ENCODE data around the gene KRTAP4-4. TPM values are rescaled to one million over a fixed set of nuclear protein-coding genes. Genes with fewer than 3 reads are reported as not detected.

Gene KRTAP4-4
- total RNA-seq, 2 donors from 2014 or later = not detected

DNA sequence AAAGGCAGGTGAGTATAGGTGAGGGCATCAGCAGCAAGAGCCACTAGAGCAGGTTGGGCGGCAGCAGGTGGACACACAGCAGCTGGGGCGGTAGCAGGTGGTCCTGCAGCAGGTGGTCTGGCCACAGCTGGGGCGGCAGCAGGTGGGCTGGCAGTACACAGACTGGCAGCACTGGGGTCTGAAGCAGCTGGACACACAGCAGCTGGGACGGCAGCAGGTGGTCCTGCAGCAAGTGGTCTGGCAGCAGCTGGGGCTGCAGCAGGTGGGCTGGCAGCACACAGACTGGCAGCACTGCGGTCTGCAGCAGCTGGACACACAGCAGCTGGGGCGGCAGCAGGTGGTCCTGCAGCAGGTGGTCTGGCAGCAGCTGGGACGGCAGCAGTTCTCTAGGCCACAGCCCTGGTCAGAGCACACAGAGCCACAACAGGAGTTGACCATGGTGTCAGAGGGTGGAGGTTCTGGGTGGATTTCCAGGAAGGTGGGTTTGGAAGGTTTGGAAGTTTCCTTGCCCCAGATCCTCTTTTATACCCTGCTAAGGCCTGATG is 17.3 kb upstream of the KRTAP4-4 start, which contains the start of gene KRTAP4-2:
Gene KRTAP4-2, minus strand, starts transcription at position 495 of the 545 bp plus-strand sequence. Its CDS starts 57 bp downstream, at position 438.
- Histone ChIP-seq H3K4me1 (replicated peaks) (no peaks in the 10 kb centered on the region), H3K9me3 (no peaks in the 10 kb centered on the region), H3K27me3 (replicated peaks; ENCODE audit: insufficient read depth) (no peaks in the 10 kb centered on the region), H3K36me3 (no peaks in the 10 kb centered on the region), H3K27ac (no peak within 1 kb of the TSS), H3K4me3 (no peak within 1 kb of the TSS)
- intact Hi-C loops (cut with DNase I) = no loop called here
- 96% methylated on average over 7 of the region's 7 CpGs for WGBS
- TF ChIP-seq POLR2A (IDR thresholded peaks at IDR 0.05) (no peak), POLR2AphosphoS5 (IDR thresholded peaks at IDR 0.05) (no peak)
- TF ChIP-seq, protein P1, sequence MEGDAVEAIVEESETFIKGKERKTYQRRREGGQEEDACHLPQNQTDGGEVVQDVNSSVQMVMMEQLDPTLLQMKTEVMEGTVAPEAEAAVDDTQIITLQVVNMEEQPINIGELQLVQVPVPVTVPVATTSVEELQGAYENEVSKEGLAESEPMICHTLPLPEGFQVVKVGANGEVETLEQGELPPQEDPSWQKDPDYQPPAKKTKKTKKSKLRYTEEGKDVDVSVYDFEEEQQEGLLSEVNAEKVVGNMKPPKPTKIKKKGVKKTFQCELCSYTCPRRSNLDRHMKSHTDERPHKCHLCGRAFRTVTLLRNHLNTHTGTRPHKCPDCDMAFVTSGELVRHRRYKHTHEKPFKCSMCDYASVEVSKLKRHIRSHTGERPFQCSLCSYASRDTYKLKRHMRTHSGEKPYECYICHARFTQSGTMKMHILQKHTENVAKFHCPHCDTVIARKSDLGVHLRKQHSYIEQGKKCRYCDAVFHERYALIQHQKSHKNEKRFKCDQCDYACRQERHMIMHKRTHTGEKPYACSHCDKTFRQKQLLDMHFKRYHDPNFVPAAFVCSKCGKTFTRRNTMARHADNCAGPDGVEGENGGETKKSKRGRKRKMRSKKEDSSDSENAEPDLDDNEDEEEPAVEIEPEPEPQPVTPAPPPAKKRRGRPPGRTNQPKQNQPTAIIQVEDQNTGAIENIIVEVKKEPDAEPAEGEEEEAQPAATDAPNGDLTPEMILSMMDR (IDR thresholded peaks at IDR 0.05) = no peak
- DNase-seq (ENCODE audit: low spot score) = no peak

DNA sequence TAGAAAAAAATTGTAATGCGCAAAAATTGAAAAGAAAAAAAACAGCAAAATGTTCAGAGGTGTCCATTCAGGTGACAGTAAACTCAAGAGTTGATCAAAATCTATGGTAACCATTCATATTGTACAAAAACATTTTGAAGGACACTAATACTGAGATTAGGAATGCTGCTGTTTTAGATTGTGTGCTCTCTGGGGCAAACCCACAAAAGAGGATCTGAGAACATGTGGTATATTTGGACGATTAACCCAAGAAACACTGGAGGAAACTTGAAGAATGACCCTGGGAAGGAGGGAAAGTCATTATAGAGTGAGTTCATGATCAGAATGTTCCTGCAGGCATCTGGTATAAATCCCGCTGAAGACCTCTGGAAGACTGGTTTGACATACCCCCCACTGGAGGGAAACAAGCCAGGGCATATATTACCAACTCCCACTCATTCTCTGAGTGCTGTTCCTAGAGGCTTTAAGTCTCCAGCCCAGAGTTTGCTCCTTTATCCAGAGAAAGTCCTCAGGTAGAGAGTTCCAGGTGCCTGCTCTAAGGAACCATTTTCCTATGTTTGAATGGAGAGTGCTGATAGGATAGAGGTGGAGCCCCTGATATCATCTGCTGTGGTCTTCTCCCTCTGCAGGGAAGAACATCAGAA is 16.3 kb upstream of the KRTAP4-4 start:
- no peak for DNase-seq (ENCODE audit: low spot score)
- 83% methylated on average over 3 of the region's 3 CpGs for WGBS
- intact Hi-C loops (cut with DNase I) = no loop called here
- Histone ChIP-seq H3K4me3 (no peak overlapping the region), H3K27ac (no peak overlapping the region), H3K4me1 (replicated peaks) (no peaks in the 10 kb centered on the region), H3K9me3 (no peaks in the 10 kb centered on the region), H3K36me3 (no peaks in the 10 kb centered on the region), H3K27me3 (replicated peaks; ENCODE audit: insufficient read depth) (no peaks in the 10 kb centered on the region)
- TF ChIP-seq, protein P1 (IDR thresholded peaks at IDR 0.05) = no peak
- TF ChIP-seq POLR2AphosphoS5 (IDR thresholded peaks at IDR 0.05) (no peak), POLR2A (IDR thresholded peaks at IDR 0.05) (no peak)

DNA sequence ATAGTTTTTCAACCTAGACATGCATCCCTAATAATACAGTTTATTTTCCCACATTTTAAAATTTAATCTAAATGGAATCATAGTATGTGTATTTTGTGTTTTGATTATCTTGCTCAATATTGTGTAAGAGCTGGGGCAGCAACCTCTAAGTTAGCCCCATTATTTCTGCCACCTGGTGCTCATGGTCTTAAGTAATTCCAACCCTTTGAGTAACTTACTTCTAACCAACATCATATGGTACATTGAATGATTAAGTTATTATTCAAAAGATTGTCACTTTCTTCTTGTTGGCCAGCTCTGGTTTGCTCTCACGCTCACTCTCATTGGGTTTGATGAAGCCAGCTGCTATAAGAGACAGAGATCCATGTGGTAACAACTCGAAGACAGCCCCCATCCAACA is 11.3 kb upstream of the KRTAP4-4 start:
- Histone ChIP-seq H3K27me3 (replicated peaks; ENCODE audit: insufficient read depth) (no peaks in the 10 kb centered on the region), H3K27ac (no peak overlapping the region), H3K9me3 (no peaks in the 10 kb centered on the region), H3K4me1 (replicated peaks) (no peaks in the 10 kb centered on the region), H3K4me3 (no peak overlapping the region), H3K36me3 (no peaks in the 10 kb centered on the region)
- 89% methylated on average over 2 of the region's 2 CpGs for WGBS
- intact Hi-C loops (cut with DNase I) = no loop called here
- TF ChIP-seq POLR2AphosphoS5 (IDR thresholded peaks at IDR 0.05) = no peak
- TF ChIP-seq POLR2A (IDR thresholded peaks at IDR 0.05) = no peak
- TF ChIP-seq, protein P1 (IDR thresholded peaks at IDR 0.05) = no peak
- DNase-seq (ENCODE audit: low spot score) = no peak

DNA sequence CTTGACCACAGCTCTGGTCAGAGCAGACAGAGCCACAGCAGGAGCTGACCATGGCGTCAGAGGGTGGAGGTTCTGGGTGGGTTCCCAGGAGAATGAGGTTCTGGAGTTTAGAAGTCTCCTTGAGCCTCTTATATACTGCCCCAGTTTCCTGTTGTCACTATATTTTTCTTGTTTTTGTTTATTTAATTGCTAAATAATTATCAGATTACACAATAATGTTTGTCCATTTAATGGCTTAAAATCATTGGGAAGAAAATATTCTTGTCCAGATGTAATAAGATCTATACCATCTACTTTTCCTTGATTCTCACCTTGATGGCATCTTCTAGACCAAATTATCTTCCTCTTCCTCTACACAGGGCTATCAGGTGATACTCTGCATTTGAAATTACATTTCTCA is 7.6 kb upstream of the KRTAP4-4 start, which contains the start of gene KRTAP4-3:
Gene KRTAP4-3, minus strand, starts transcription at position 101 of the 400 bp plus-strand sequence. Its CDS starts 49 bp downstream, at position 52.
- intact Hi-C loops (cut with DNase I) = no loop called here
- H3K27me3 ChIP-seq (replicated peaks; ENCODE audit: insufficient read depth) = no peaks in the 10 kb centered on the region
- H3K4me1 ChIP-seq (replicated peaks) = no peaks in the 10 kb centered on the region
- 64% methylated on average over 1 of the region's 1 CpG for WGBS
- H3K27ac ChIP-seq = no peak within 1 kb of the TSS
- TF ChIP-seq POLR2A (IDR thresholded peaks at IDR 0.05) (no peak), POLR2AphosphoS5 (IDR thresholded peaks at IDR 0.05) (no peak)
- TF ChIP-seq, protein P1 (IDR thresholded peaks at IDR 0.05) = no peak
- DNase-seq (ENCODE audit: low spot score) = no peak
- H3K36me3 ChIP-seq = no peaks in the 10 kb centered on the region
- no peak within 1 kb of the TSS for H3K4me3 ChIP-seq
- no peaks in the 10 kb centered on the region for H3K9me3 ChIP-seq

DNA sequence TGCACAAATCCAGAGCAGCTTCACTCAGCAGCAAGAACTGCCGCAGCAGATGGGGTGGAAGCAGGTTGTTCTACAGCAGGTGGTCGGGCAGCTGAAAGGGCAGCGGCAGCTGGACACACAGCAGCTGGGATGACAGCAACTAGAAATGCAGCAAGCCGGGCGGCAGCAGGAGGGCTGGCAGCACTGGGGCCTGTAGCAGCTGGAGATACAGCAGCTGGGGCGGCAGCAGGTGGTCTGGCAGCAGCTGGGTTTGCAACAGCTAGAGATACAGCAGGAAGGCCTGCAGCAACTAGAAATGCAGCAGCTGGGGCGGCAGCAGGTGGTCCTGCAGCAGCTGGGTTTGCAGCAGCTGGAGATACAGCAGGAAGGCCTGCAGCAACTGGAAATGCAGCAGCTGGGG is 7.0 kb upstream of the KRTAP4-4 start:
- Histone ChIP-seq H3K36me3 (no peaks in the 10 kb centered on the region), H3K9me3 (no peaks in the 10 kb centered on the region), H3K4me3 (no peak overlapping the region), H3K4me1 (replicated peaks) (no peaks in the 10 kb centered on the region), H3K27ac (no peak overlapping the region), H3K27me3 (replicated peaks; ENCODE audit: insufficient read depth) (no peaks in the 10 kb centered on the region)
- intact Hi-C loops (cut with DNase I) = no loop called here
- DNase-seq (ENCODE audit: low spot score) = no peak
- 82% methylated on average over 5 of the region's 7 CpGs for WGBS
- no peak for TF ChIP-seq POLR2AphosphoS5 (IDR thresholded peaks at IDR 0.05)
- TF ChIP-seq POLR2A (IDR thresholded peaks at IDR 0.05) = no peak
